Calu3 (cell line): ENCODE data around the gene DSCAM. TPM values are rescaled to one million over a fixed set of nuclear protein-coding genes. Genes with fewer than 3 reads are reported as not detected.

Source experiments
- BruUV-seq: library from RNA; stranded (reverse); fragments of 400-500 nt; replicated peaks from 2 replicates; lab custom pipeline; 2021; lab: Mats Ljungman, UMichigan
- CTCF ChIA-PET: fragments of 300-600 bp; sonication (Branson Sonifier 250); formaldehyde crosslinking; loops from one replicate; lab custom pipeline; 2022; ENCODE audit warnings: antibody characterized with exemption; lab: Charles Lee
- DNase-seq: peaks from one replicate; pipeline ENCODE4 v3.0.0; 2022
- H3K27ac Mint-ChIP-seq: one replicate; pipeline ENCODE4 v1.8.0; 2022; ENCODE audit warnings: mixed read lengths; ENCODE audit not compliant: unreplicated experiment
- H3K27me3 Mint-ChIP-seq: one replicate; pipeline ENCODE4 v1.8.0; 2022; ENCODE audit warnings: mixed read lengths; ENCODE audit not compliant: unreplicated experiment
- H3K36me3 Mint-ChIP-seq: one replicate; pipeline ENCODE4 v1.8.0; 2022; ENCODE audit warnings: mild to moderate bottlenecking, moderate library complexity, mixed read lengths; ENCODE audit not compliant: insufficient read depth, unreplicated experiment
- H3K4me1 Mint-ChIP-seq: one replicate; pipeline ENCODE4 v1.8.0; 2022; ENCODE audit warnings: mild to moderate bottlenecking, low read depth, mixed read lengths; ENCODE audit not compliant: unreplicated experiment
- H3K4me3 Mint-ChIP-seq: one replicate; pipeline ENCODE4 v1.8.0; 2022; ENCODE audit warnings: mild to moderate bottlenecking, low read depth, moderate library complexity, mixed read lengths; ENCODE audit not compliant: unreplicated experiment
- H3K9me3 Mint-ChIP-seq: one replicate; pipeline ENCODE4 v1.8.0; 2022; ENCODE audit warnings: low read depth, mixed read lengths; ENCODE audit not compliant: unreplicated experiment
- intact Hi-C: fragments of 100-400 bp; cut with micrococcal nuclease; formaldehyde crosslinking; loops from one replicate; pipeline ENCODE4 v1.10.0; 2022; ENCODE audit not compliant: unreplicated experiment
- total RNA-seq: library from RNA; stranded (reverse); gene quantifications from 2 replicates; pipeline ENCODE4 v1.2.3, GENCODE V29; 2022
- TF ChIP-seq, protein P1 (sequence below): fragments of 200-600 bp; IDR thresholded peaks from one replicate; pipeline ENCODE4 v1.8.0; 2022; ENCODE audit warnings: antibody characterized with exemption; ENCODE audit not compliant: unreplicated experiment

The DSCAM gene
- total RNA-seq, 1 experiment from 2014 or later, result not detected

DNA sequence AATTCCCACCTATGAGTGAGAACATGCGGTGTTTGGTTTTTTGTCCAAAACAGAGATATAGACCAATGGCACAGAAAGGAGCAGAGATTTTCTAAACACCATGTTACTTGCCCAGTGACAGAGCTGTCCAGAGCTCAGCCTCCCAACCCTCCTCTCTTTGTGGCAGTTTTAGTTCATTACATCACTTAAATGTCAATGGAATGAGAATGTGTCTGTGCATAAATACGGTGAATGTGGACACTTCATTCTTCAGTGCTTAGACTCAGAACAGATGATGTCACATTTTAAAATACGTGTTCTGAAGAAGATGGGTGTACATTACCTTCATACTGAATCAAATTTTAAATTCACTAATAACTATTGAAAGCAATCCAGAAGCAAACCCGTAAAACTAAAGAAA lies 374.9 kb downstream of the DSCAM start:
- no peaks in the 10 kb centered on the region for H3K27me3 Mint-ChIP-seq
- no peak overlapping the region for H3K27ac Mint-ChIP-seq
- no peak for DNase-seq
- CTCF ChIA-PET, result no interaction called here
- BruUV-seq, result no TSS peak
- H3K36me3 Mint-ChIP-seq, result no peaks in the 10 kb centered on the region
- no peak overlapping the region for H3K4me3 Mint-ChIP-seq
- intact Hi-C loops, result no loop called here
- no peaks in the 10 kb centered on the region for H3K4me1 Mint-ChIP-seq
- TF ChIP-seq, protein P1, sequence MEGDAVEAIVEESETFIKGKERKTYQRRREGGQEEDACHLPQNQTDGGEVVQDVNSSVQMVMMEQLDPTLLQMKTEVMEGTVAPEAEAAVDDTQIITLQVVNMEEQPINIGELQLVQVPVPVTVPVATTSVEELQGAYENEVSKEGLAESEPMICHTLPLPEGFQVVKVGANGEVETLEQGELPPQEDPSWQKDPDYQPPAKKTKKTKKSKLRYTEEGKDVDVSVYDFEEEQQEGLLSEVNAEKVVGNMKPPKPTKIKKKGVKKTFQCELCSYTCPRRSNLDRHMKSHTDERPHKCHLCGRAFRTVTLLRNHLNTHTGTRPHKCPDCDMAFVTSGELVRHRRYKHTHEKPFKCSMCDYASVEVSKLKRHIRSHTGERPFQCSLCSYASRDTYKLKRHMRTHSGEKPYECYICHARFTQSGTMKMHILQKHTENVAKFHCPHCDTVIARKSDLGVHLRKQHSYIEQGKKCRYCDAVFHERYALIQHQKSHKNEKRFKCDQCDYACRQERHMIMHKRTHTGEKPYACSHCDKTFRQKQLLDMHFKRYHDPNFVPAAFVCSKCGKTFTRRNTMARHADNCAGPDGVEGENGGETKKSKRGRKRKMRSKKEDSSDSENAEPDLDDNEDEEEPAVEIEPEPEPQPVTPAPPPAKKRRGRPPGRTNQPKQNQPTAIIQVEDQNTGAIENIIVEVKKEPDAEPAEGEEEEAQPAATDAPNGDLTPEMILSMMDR, result no peak
- peaks cover 8% of the 10 kb centered on the region for H3K9me3 Mint-ChIP-seq

DNA sequence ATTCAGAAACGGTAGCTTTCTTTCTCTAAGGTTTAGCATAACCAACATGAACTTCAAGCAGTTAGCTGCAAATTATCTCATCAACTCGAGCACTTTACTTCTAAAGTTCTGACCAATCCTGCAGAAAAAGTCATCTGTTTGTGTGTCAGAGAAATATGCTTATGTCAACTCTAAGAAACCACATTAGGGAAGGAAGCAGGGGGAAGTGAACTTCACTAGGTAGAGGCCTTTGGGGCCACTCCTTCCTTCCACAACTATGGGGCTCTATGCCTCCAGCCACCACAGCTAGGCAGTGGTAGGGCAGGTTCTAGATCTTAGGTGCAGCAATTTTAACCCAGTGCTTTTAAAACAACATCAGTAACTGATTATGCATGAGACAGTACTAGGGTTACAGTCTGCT lies 375.9 kb downstream of the DSCAM start:
- peaks cover 5% of the 10 kb centered on the region for H3K9me3 Mint-ChIP-seq
- no peaks in the 10 kb centered on the region for H3K36me3 Mint-ChIP-seq
- TF ChIP-seq, protein P1, result no peak
- no peak overlapping the region for H3K27ac Mint-ChIP-seq
- no peaks in the 10 kb centered on the region for H3K4me1 Mint-ChIP-seq
- CTCF ChIA-PET, result no interaction called here
- H3K27me3 Mint-ChIP-seq, result no peaks in the 10 kb centered on the region
- no TSS peak for BruUV-seq
- H3K4me3 Mint-ChIP-seq, result no peak overlapping the region
- DNase-seq, result no peak
- intact Hi-C loops, result no loop called here

DNA sequence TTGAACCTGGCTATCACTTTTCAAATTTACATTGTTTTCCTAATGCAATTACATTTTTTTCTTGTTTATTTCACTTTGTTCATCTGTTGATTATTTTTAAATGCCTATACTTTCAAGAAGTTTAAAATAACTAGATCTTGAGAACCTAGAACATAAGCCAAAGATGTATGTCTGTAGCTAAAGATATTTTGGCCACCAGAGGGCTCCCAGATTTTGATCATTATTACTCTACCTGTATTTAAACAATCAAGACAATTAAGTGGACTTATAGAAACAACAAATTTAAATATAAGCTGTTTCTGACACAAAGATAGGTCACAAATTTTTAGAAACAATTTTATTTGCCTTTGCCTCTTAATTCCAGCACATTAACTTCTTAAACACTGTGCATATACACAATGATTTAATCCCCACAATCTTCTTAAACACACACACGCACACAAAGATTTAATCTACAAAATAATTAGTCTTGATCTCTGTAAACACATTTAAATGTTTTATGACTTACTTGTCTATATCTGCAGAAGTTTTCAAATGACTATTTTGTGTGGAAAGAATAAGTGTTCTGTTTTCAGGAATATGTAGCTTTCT lies 380.0 kb downstream of the DSCAM start:
- Mint-ChIP-seq H3K27ac (no peak overlapping the region), H3K4me1 (no peaks in the 10 kb centered on the region), H3K27me3 (no peaks in the 10 kb centered on the region), H3K9me3 (peaks cover 11% of the 10 kb centered on the region), H3K36me3 (no peaks in the 10 kb centered on the region), H3K4me3 (no peak overlapping the region)
- intact Hi-C loops, result no loop called here
- TF ChIP-seq, protein P1, result no peak
- no peak for DNase-seq
- no TSS peak for BruUV-seq
- CTCF ChIA-PET, result interaction anchor here (0.6 kb wide), 1 partner anchor 188 kb away, joined by 3 read pairs; no protein-coding TSS in a partner anchor

DNA sequence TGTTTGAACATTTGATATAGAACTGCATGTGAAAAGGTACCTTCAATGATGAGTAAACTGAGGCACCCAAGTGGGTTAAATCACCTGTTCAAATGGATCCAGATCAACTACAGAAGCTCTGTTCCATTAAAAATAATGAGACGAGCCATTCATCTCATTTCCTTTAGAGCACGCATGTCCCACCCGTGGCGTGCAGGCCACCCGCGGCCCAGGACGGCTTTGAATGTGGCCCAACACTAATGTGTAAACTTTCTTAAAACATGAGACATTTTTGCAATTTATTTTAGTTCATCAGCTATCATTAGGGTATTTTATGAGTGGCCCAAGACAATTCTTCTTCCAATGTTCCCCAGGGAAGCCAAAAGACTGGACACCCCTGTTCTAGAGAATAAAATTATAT lies 381.6 kb downstream of the DSCAM start:
- BruUV-seq, result no TSS peak
- Mint-ChIP-seq H3K4me3 (no peak overlapping the region), H3K9me3 (peaks cover 11% of the 10 kb centered on the region), H3K27me3 (no peaks in the 10 kb centered on the region), H3K36me3 (no peaks in the 10 kb centered on the region), H3K4me1 (no peaks in the 10 kb centered on the region), H3K27ac (no peak overlapping the region)
- TF ChIP-seq, protein P1, result no peak
- CTCF ChIA-PET, result interaction anchor here (0.7 kb wide), 1 partner anchor 275 kb away, joined by 4 read pairs; no protein-coding TSS in a partner anchor
- intact Hi-C loops, result no loop called here
- DNase-seq, result no peak
